Measurements from ENCODE around the gene TMEM255B.

The TMEM255B gene

DNA sequence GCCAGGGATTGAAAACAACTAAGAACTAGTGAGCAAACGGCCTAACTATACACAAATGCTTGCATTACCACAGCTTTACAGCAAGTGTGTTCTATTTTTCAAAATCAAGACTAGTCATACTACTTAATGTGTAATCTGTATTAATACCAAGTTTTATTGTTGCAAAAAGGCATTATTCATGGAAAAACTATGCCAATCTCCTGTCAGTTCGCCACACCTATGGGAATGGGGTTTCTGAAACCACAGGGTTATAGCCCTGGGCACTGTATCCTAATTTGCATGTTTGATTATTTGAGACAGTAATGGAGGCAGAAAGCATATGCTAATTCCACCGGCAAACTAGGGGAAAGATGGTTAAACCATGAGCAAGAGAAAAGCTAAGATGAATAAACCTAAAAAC is 90.5 kb downstream of the TMEM255B start:
- DNase-seq (ENCODE audit: low read depth): no peak

DNA sequence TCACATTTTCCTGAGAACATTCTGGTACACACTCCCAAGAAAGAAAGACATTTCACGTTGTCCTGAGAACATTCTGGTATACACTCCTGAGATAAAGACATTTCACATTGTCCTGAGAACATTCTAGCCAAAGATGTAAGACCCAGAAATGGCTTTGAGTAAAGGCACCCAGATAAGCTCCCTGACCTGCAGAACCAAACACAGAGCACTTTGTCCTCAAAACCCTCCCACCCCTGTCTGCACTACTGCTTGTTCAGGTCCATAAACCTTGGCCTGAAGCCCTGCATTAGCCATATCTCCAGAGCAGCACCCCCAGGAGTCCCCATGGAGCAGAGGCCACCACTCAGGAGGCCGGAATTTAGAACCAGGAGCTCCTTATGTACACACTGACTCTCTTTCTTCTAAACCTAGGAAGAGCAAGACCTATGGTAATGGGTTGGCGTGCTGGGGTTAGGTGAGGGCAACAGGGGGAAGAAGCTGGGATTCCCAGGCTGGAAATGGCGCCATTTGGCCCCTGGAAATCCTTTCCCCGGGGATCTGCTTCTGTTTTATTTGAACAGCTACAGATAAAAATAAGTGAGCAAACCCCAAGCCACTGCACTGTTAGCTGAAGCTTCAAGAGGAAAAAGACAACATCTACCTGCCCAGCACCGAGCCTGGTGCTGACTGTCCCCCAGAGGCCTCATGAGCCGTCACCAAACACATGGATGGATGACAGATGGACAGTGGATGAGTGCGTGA is 91.1 kb downstream of the TMEM255B start:
- DNase-seq (ENCODE audit: low read depth): no peak

DNA sequence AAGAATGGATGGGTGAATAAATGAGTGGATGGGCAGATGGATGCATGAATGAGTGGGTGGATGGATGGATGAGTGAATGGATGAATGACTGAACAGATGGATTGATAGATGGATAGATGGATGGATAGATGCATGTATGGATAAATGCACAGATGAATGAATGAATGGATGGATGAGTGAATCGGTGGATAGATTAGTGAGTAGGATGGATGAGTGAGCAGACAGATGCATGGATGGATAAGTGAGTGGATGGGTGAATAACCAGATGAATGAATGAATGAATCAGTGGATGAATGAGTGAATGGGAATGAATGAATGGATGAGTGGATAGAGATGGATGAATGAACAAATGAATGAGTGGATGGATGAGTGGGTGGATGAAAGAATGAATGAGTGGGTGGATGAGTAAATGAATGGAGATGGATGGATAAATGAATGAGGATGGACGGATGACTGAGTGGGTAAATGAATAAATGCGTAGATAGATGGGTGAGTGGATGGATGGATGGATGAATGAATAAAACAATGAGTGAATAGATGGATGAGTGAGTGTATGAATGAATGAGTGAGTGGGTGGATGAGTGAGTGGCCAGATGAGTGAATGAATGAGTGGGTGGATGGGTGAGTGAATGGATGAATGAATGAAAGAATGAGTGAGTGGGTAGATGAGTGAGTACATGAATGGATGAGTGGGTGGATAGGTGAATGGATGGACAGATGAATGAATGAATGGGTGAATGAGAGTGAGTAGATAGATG is 91.9 kb downstream of the TMEM255B start:
- no peak for DNase-seq (ENCODE audit: low read depth)

DNA sequence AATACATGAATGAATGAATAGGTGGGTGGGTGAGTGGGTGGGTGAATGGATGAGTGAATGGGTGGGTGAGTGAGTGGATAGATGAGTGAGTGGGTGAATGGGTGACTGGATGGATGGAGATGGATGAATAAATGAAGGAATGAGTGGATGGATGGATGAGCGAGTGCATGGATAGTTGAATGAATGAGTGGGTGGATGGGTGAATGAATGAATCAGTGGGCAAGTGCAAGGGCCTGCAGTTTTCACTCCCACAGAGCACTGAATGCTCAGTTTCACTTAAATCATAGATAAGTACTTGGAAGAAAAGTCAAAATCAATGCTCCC is 92.4 kb downstream of the TMEM255B start:
- DNase-seq (ENCODE audit: low read depth): no peak

DNA sequence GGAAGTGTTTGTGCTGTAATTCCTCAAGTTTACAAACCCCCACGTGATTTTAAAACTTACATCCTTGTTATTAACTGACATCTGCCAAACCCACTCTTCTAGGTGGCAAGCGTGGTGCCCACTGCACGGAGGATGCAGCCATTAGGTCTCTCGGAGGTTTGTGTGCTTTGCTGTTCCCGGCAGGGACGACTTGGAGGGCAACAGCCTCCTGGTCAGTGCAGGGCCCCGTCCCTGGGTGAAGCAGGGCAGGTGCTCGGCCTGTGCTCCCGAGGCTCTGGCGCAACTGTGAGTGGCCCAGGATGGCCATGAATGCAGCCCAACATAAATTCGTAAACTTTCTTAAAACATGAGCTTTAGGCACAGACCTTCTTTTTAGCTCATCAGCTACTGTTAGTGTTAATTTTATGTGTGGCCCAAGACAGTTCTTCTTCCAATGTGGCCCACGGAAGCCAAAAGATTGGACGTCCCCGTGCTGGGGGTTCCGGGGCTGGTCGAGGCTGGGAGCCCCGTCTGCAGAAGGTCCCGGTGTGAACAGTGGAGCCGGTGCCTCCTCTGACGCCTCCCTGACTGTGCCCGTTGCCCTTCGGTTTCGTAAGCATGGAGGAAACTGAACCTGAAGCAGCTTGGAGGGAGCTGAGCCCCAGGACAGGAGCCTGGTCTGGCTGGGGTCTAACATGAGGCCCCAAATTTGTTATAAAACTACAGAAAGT is 93.0 kb downstream of the TMEM255B start:
- no peak for DNase-seq (ENCODE audit: low read depth)

DNA sequence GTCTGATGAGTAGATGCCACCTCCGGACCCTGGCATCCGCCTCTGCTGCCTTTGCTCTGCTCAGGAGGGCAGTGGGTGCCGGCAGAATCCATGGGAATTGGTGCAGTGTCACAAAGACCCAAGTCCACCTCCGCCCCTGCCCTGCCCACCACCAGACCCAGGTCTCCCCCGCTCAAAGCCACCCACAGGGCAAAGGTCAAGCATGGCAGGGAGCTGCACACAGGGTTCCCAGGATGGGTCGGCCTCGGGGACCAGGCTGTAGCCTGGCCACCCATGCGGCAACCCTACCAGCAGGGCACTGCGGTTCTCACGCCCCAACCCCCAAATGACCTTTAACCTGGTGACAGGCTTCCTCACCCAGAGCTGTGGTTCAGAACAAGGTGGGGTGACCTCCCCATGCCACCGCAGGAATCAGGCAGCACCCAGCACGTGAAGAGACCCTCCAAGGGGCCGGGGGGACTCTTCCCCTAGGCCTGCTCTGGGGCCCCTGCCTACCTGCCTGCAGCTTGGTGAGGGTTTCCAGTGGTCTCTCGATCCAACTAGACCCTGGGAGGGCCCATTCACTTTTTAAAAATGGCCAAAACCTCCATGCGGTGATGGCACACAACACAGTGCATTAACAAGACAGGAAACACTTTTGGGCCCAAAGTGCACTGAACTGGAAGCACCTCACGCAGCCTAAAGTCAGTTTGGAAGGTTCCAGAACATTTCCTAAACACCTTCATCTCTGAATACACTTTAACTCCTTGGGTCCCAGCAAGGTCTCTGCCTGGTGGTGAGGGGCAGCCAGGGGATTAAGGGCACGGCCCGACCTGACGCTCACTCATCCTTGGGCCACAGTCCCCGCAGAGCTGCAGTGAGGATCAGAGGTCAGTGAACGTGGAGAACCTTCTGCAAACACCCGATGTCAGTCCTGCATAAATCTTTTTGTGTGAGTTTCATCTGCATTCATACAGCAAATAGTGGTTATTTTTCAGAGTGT is 93.8 kb downstream of the TMEM255B start:
- no peak for DNase-seq (ENCODE audit: low read depth)

DNA sequence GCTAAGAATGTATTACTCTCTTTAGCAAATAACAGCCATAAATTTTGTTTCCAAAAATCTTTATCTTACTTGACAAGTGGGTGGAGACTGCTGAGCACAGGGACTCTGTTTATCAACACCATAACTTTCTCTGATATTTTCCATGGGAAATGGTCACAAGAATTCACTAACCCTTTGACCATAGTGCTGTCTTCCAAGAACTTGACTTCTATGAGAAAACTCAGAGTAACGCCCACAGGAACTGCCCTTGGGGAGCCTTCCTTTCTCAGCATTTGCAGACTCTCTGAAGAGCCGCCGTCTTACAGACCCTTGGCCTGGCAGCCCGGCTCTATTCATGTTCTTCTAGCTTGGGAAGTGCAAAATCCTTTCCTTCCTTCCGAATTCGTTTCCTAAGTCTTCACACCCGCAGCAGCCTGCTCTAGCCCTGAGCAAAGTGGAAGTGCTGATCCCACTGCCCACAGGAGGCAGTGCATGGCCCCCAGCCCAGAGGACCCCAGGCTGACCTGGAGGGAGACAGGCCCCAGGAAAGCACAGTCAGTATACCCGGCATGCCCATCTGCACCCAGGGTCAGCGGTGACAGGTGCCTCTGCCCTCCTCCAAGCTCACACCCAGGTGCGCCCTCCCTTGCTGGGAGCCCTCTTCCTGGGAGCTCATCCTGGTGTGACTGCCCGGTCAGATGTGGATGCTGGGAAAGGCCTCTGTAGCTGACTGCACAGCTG is 94.7 kb downstream of the TMEM255B start:
- DNase-seq (ENCODE audit: low read depth): no peak

DNA sequence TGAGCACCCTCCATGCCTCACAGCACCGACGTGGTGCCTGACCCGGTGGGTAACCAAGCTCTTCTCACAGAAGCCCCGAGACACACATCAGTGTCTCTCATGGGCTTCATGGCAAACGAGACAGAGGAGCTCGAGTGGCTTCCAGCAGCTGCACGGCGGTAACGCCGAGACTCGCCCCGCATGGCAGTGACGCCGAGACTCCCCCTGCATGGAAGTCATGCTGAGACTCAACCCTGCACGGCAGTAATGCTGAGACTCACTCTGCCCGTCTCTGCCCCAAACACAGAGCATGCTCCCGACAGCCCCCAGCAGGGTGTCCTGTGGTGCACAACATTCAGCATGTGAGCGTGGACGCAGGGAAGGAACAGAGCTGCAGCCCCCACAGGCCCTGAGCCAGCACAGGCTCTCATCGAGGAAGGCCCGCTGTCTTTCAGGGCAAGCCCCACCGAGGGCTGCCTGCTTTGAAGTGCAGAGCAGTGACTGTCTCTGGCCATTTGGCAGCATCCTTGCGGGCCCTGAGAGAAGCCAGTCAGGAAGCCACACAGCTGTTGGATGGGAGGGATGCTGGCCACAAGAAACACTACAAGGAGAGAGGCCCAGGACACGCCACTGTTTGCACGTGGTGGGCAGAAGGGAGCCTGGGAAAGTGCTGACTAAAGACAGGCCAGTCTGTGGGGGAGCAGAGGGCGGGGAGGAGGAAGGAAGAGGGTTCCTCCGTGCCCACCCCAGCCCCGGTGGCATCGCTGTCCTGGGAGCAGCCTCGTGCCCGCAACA is 95.4 kb downstream of the TMEM255B start:
- DNase-seq (ENCODE audit: low read depth): no peak

DNA sequence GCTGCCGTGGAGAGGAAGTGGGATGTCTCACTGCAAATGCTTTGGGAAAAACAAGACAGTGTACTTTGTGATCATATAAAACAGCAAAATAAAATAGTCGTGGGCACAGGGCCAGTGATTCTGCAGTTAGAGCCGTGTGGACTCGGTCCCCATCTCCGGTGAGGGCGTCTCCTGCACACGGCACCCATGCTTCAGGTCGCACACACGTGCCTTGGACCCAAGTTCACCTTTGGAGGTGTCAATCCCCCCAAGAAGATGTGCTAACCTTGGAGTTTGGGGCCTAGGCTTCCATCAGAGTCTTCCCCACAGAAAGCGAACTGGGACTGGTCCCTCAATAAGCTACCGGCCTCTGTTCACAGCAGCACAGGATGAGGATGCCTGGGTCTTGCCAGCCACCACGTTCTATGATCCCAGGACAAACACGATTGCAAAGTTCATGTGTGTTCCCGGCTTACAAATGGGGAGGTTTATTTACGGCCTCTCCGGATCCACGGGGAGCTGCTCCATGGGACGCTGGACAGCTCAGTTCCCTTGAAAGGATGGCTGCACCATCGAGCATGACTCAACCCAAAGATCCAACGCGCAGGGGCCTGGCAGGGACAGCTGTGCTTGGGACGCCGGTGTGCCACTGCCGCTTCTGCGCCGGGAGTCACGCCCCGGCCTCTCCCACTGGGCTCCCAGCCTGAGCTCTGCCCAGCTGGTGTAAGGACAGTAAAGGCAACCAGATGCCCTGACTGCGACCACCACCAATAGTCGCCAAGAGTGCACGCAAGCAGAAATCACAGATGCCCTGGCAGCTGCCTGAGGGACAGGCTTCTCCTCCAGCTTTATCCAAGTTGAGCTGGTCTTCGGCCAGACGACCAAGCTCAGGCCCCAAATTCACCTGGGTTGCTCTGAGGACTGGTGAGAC is 96.2 kb downstream of the TMEM255B start:
- no peak for DNase-seq (ENCODE audit: low read depth)

DNA sequence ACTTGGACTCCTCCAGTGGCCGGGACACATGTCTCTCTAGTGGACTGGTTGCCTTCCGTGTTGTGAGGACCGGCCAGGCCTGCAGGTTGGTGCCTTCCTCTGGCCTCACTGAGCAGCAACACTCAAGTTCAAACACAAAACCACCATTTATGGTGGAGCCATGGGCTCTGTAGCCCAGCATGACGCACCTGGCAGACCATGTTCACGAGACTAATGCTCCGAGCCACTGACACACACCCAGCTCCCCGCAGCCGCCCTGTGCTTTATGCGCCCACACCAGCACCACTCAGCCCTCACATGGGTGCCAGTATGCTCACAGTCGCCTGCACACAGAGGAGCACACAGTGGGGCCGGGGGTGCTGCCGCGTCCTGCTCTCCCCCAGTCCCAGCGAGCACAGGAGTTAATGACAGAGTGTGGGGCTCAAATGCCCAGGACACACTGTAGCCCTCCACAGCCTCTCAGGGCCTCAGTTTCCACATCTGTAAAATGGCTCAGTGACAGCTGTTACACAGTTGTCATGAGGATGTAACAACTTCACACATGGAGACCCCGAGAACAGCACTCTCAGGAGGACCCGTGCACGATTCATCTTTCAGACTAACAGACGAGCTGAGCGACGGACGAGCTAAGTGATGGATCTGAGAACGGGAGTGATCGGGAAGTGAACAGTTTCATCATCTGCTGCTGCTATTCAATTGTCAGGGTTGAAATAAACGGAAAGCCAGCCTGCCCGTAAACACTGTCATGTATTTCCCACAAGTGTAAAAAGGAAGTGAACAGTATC is 97.1 kb downstream of the TMEM255B start:
- DNase-seq (ENCODE audit: low read depth): no peak

DNA sequence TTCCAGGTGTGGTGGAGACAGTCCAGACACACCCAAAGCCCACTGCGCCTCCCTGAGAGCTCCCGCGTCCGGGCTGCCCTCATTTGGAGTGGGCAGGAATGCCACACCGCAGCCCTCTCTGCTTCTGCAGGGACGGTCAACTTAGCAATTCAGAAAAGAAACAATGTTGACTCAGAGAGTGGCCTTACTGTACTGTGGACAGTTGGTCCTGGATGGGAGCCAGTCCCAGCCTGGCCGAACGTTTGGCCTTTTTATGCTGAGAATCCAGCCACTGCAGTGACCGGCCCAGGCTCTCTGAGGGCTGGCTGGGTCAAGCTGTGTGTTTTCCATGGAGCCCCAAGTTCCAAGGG is 97.7 kb downstream of the TMEM255B start:
- no peak for DNase-seq (ENCODE audit: low read depth)

DNA sequence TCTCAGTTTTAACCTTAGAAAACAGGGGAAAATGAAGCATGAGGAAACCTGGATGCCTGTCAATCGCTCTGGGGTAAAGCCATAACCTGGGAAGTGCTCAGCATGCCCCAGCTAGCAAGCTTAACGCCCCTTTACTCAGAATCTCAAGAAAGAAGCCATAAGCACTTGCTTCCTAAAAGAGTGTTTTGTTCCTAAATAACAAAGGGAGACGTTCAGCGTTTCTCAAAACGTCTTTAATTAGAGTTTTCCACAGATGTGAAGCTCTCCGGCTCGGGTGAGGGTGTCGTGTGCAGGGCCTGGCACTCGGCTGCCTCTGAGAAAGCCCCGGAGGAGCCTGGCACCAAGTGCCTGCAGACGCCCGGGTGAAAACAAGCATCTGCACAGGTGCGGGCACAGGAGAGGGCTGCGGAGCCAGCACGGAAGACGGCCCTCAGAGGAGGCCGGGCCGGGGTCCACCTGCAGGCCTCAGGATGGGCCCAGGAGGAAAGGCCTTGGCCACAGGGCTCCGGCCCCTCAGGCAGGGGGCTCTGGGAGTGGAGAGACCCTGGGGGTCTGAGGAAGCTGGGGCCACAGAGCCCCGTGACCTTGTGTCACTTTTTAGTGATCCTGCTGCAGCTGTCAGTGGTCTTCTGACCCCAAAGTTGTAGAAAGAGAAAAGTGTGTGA is 98.6 kb downstream of the TMEM255B start:
- DNase-seq (ENCODE audit: low read depth): no peak

DNA sequence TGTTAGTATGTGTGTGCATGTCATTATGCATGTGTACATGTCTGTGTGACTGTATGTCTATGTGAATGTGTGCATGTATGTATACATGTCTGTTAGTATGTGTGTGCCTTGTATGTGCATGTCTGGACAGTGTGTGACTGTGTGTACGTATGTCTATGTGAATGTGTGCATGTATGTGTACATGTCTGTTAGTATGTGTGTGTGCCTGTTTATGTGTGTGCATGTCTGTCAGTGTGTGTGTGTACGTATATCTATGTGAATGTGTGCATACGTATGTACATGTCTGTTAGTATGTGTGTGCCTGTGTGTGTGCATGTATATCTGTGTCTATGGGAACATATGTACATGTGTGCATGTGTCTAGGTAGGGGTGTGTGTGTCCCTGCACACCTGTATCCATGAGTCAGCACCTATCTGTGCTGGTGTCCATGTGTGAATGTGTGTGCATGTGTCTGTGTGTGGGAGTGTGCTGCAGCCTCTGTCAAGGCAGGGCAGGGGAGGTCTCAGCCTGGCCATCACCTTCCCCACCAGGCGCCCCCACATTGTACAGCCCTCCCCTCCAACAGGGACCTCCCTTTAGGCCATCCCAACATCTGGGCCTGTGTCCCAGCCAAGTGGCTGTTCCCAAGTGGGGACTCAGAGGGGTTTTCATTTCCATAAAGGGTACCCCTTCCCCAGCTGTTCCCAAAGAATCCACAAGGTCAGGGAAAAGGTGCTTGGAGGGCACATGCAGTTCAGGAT is 100.5 kb downstream of the TMEM255B start:
- DNase-seq (ENCODE audit: low read depth): no peak

DNA sequence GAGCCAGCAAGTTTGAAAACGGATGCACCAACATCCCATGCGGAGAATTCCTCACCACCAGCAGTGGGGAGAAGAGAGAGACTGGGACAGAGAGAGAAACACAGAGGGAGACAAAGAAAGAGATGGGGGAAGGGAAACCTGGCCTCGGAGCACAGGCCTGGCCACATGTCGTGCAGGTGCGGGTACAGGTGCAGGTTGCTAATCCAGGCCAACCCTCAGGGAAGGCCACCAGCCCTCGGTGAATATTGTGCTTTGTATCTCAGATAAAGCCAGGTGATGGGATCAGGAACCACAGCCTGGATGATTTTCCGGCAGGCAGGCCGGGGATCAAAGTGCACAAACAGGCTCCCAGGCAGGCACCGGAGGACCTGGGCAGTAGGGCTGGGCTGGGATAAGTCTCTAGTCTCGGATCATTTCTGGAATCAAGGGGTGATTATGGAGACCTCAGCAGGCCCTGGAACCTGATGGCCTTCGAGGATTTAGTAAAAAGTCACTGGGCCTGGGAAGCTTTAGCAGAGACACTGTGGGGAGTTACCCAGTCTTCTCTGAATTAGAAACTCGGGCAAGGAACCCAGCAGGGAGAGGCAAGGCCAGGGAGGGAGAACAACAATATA is 101.1 kb downstream of the TMEM255B start:
- no peak for DNase-seq (ENCODE audit: low read depth)

DNA sequence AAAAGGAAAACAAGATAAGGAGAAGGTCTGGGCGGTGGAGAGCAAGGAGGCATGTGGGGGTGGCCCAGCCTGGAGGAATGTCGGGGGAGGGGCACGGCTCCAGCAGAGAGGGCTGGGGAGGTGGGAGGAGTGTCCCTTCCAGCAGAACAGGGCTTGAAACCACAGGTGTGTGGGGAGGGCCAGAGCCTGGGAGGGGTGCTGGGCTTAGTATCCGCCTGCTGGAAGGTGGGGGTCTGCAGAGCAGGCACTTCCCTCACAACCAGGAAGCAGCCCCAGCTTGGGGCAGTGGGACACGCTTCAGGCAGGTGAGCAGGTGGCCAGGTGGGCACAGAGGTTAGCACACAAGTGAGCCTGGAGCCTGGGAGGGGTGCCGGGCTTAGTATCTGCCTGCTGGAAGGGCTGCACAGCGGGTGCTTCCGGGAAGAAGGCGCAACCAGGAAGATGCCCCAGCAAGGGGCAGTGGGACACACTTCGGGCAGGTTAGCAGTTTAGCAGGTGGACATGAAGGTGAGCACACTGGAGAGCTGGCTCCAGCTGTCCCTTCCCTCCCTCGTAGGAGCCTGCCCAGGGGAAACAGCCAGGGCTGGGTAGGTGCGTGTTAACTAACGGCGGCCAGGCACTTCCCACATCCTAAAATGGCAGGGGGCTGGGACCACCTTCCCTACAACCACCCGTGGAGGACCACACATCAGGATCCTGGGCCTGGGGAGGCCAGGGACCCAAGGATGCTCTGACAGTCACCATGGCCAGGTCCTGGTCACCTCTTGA is 101.8 kb downstream of the TMEM255B start:
- DNase-seq (ENCODE audit: low read depth): no peak

DNA sequence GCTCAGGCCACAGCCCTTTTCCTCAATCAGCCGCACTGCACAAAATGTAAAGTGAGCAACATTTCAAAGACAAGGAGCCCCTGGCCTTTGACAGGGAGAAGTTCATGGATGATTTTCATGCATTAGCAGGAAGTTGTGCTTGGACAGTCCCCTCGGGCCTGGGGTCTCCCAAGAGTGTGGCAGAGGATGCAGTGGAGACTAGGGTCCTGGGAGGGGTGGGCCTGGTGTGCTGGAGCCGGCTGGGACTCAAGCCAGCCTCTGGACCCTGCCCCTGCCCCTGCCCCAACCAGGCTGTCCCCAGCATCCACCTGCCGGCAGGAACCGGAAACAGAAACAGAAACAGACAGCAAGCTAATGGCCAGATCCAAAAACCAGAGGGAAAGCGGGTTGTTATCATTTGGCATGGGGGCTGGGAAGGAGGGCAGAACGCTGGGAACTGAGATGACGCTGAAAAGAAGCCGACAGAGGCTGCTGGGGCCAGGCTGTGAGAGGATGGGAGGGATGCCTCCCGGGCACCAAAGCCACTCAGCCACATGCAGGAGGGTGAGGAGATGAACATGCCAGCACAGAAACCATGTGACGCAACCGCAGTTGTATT is 102.5 kb downstream of the TMEM255B start:
- DNase-seq (ENCODE audit: low read depth): no peak
